Measurements from ENCODE around the gene SPCS1.
"Not testable (repeated sequence)": the region's sequence is repeated elsewhere in the genome, so short reads cannot be mapped to it uniquely, and the experiment has no call there.

SPCS1 gene

DNA sequence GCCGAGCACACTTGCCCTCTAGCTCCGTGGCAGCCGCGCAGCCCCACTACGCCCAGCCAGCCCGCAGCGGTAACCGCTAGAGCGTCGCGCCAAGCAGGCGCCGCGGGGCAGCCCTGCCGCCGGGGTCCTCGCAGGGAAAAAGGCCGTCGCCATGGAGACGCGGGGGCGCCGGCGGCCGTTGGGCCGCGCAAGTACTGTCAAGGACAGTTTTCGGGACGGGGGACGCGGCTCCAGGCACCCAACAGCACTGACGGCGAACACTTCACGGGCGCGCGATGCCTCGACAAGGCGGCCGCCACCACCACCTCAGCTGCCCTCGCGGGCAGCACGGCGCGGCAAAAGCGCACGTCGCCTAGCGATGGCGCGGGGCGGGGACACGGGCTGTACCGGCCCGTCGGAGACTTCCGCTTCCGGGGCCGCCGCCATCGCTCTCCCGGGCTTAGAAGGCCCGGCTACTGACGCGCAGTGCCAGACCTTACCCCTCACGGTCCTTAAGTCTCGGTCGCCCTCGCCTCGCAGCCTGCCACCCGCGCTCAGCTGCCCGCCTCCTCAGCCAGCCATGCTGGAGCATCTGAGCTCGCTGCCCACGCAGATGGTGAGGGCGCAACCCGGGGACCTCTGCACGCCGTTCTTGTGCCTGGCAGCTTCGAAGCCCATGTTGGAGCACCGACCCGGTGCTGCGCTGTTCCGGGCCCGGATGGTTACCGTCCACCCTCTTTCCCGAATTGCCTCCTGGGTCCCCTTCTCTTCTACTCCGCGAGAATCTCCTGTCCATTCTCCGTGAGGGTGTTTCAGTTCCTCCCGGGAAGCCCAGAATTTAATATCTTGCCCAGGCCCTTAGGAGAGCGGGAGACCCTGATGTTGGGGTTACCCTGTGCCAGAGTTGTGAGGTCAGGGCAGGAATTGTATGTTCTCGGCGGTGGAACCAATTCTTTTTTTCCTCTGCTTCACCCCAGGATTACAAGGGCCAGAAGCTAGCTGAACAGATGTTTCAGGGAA, at the start of gene SPCS1, which contains the start of gene GLT8D1:
Gene SPCS1 (plus strand): TSS at position 419 of the 999 bp plus-strand sequence. CDS start 141 bp downstream, at position 560.
Gene GLT8D1 (minus strand): TSS at position 104 of the 999 bp plus-strand sequence. CDS start 5,331 bp downstream, outside the sequence.
- peak; percentile 74 for DNase-seq

DNA sequence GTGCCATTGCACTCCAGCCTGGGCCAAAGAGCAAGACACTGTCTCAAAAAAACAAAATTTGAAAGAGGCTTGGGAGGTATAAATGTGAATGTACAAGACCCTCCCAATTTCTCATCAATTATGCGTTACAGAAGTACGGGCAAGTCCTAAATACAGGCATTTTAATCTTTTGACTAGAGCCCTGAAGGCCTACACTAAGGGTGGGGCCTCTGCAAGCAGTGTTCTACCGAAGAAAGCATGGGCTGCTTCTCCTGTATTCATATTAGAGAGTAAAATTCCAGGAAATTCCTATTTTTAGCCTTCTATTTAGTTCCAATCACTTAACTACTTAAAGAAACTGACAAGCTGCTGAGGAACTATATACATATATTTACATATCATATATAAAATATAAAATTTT, 45.9 kb upstream of the SPCS1 start:
- DNase-seq = no peak

DNA sequence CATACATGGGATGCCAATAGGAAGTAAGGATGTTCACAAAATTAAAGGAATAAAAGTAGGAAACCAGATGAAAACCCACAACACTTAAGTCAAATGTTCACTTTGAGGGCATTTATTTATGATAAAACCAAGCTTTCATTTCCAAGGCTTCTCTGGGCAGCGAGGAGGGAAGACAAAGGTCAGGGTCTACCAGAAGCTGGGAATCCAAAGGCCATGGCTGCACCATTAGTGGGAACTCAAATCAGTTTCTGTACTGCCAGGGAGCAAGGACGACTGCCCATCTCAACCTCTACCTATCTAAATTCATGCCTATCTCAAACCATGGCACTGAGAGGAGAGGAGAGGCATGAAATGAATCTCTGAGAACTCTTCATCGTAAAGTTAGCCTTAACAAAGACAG, 42.8 kb upstream of the SPCS1 start:
- no peak for DNase-seq

DNA sequence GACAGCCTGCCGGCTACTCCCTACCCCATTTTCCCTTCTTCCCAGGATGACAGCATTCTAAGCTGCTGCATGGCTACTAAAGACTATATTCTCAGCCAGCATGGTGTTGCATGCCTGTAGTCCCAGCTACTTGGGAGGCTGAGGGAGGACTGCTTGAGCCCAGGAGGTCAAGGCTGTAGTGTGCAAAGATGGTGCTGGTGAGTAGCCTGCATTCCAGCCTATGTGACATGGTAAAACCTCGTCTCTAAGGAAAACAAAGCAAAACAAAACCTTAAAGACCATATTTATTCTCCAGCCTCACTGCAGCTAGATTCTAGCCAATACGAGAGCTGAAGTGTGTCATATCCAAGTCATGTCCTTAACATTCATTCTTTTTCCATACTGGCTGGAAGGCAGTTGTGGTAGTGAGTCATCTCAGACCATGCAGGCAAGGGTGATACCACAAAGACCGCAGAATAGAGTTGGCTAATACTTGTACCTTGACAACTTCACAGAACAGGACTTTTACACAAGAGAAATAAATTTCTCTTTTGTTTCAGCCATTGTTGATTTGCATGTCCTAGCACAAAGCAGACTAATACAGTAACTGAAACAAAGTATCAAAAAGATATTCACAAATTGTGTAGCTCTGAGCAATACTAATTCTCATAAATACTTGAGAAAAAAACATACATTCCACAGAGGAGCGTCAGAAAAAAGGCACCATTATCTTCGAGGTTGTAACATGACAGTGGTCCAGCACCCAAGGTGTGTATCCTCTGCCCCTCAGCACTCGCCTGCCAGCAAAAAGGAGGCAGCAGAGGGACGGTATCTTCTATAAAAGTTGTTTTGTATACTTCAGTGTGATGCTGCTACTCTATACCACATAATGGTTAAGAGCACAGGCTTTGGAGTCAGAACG, 35.0 kb upstream of the SPCS1 start:
- DNase-seq = peak; percentile 36

DNA sequence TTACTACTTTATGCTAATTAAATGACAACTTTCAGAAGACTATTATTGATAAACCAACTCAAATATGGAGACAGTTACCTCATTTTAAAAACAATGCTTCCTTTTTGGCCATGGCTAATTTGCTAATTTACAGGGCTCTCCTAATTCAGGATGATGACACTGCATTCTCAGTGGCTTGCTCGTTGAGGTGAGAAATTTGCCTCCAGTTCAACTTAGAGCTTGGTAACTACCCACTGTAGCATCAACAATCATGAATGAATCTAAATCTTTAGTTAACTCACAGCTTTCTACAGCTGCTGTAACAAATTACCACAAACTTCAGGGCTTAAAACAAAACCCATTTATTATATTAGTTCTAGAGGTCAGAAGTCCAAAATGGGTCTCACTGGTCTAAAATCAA, 34.2 kb upstream of the SPCS1 start:
- DNase-seq = no peak

DNA sequence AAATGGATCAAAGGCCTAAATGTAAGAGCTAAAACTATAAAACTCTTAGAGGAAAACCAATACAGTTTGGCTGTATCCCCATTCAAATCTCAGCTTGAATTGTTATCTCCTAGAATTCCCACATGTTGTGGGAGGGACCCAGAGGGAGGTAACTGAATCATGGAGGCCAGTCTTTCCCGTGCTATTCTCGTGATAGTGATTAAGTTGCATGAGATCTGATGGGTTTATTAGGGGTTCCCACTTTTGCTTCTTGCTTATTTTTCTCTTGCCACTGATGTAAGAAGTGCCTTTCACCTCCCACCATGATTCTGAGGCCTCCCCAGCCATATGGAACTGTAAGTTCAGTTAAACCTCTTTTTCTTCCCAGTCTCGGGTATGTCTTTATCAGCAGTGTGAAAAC, 29.7 kb upstream of the SPCS1 start:
- DNase-seq = not testable (repeated sequence)

DNA sequence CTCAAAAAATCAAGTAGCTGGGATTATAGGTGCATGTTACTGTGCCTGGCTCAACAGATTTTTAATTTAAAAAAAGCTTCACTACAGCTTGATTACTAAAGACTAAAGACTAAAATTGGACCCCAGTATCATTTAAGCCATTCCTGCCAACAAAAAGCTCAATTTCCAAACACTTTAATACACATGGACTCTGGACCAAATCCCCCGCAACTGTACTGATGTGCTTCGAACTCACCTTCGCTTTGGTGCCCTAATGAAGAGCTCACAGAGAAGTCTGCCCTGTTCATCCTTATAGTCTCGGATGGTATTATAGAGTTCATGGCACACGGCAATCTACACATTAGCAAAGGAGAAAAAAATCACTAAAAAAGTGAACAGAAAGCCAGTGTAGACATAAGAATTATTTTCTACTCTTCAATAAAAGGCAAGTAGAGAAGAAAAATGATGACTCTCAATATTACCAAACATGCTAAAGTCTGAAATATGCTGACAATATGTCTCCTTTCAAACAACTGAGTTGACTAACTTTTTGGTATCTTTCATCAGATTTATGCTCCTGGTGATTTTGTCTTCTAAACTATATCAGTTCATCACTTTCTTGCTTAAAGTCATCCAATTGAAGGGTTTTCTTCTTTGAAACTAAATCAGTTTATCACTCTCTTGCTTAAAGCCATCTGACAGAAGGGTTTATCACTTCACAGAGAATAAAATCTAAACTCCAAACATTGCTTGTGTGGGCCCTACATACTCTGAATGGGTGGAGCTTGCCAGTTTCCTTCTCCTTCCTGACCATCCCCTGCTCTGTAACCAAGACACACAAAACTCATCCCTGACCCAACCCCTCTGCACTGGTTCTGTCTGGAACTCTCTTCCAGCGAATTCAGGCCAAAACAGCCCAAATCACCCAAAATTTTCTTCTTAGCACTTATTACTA, 27.4 kb upstream of the SPCS1 start:
- no peak for DNase-seq

DNA sequence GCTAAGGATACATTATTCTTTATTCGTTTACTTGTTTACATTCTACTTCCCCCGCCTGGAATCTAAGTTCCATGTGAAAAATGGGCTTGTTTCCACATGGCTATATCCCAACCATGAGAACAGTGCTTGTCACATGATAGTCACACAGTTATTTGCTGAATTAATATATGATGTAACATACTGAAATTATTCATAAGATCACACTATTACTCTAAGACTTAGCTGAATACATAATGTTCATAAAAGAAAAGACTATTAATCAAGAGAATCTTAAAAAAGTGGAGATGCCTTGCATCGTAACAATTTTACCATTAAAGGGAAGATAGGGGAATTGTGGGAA, 26.7 kb upstream of the SPCS1 start:
- no peak for DNase-seq

DNA sequence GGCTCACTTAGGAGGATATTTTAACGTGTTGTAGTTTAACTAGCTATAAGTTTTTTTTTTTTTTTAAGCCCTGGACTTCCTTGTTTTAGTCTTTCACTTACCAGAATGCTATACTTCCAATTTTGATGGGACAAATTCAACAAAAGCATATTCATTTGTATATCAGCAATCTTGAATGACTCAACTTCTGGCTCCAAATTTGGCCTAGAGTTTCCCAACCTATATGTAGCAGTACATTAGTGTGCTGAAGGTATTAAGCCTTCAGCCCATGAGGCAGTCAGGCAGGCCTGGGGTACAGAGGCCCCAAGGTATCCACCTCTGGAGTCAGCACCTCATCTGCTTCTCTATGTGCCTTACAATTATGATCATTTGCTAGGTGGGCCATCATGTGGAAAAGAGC, 26.1 kb upstream of the SPCS1 start:
- DNase-seq = no peak

DNA sequence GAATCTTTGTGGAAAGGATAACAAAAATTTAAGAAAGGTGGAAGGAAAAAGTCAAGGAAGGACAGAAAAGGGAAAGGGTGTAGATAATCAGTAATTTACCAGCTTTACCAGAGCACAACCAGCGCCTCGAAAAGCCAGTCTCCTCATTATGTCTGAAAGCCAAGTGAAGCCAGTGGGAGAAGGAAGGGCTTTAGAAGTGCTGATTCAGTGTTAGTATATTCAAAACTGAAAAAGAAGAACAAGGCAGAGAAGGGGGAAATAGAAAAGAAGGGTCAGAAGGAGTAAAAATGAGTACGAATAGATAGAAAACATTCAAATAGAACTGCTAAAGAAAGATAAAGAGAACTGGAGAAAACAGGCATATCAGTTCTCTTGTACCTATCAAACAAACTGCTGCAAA, 24.3 kb upstream of the SPCS1 start:
- no peak for DNase-seq

DNA sequence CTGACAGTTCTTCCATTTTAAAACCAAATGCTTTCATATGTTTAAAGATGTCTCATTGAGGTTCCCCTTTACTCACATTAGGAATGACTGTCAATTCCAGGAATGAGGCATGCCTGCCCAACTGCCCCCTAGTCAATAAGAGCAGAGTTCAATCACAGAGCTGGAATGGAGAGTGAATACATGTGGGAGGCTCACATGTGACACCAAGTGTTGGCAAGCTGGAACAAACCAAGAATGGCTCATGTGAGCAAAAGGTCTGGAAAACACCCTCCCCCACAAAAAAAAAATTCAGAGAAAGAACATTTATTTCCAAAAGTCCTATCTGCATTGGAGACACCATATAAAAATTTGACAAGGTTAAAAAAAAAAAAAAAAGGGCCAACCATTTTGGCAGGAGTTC, 23.9 kb upstream of the SPCS1 start:
- no peak for DNase-seq

DNA sequence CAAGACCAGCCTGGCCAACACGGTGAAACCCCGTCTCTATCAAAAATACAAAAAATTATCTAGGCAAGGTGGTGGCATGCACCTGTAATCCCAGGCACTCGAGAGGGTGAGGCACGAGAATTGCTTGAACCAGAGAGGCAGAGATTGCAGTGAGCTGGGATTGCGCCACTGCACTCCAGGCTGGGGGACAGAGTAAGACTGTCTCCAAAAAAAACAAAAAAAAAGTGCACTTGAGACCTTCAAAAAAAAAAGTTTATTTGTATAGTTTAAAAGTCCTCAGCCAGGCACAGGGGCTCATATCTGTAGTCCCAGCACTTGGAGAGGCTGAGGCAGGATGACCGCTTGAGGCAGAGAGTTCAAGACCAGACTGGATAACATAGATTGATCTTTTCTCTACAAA, 22.3 kb upstream of the SPCS1 start:
- no peak for DNase-seq

DNA sequence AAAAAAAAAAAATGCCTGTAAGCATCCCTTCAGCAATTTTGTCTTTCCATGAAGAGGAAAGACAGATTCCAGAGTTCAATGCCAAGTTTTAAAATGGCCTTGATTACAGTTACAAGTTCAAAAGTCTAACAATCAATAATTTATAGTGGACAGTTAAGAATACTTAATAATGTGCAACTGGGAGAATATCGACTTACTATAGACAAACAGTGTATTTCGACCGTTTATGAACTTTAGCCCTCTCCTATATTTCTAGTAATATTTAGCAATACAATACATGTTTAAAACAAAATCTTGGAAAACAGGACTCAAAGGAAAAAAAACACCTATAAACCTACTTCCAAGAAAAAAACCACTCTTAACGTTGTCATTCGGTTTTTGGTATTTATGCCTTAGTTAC, 21.7 kb upstream of the SPCS1 start:
- DNase-seq = no peak

DNA sequence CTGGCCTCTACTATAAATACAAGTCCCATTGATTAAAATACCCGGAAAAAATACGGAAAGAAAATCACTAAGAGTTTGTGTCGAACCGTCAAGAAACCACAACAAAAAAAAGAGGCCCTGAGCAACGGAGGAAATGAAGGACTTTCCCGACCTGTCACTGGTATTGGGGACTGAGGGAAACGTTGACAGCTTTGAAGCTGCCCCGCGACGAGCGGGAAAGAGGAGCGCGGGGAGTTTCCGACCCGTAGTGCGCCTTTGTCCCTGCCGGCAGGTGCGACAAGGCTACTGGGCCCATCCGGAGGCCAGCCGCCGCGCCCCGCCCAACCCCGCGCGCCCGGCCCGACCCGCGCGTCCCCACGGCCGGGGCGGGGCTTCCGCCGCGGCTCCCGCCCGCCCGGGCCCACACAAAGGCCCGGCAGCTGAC, 20.6 kb upstream of the SPCS1 start:
- peak; percentile 76 for DNase-seq

DNA sequence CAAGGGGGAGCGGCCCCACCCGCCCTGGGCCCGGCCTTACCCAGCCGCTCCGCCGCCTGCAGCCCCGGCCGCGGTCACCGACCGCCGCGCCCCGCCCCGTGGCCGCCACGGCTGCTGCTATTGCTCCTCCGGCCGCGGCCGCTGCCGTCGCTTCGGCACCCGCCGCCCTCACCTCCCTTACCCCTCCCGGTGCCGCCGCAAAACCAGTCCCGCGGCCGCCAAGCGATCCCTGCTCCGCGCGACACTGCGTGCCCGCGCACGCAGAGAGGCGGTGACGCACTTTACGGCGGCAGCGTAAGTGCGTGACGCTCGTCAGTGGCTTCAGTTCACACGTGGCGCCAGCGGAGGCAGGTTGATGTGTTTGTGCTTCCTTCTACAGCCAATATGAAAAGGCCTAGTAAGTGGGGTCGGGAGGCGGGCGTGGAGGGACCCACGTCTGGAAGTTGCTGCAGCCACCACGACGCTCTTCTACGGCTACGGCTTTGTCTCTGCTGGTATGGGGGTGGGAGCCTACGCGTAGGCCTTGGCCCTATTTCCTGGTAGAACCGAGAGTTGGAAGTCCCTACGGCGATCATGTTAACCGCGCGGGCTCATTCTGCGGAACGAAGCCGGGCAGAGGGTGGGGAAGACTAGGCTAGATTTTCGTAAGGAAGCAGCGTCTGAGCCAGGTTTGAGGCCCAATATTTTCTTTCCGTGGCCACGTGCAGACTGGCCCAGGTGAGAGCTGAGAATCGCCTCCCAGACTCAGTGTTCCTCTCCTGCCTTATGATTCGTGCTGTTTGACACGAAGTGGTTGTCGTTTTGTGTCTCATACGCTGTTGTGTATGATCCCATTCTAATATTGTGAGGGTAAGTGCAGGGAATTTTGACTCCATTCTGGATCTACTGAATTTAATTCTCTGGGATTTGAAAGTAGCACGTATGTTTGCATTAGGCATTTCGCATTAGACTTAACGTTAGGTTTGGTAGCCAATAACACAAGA, 19.9 kb upstream of the SPCS1 start, which contains the start of the genes GNL3 and PBRM1:
Gene GNL3 (plus strand): TSS at position 324 of the 983 bp plus-strand sequence. CDS start 61 bp downstream, at position 385.
Gene PBRM1 (minus strand): TSS at position 205 of the 983 bp plus-strand sequence.
- DNase-seq = peak; percentile 79

DNA sequence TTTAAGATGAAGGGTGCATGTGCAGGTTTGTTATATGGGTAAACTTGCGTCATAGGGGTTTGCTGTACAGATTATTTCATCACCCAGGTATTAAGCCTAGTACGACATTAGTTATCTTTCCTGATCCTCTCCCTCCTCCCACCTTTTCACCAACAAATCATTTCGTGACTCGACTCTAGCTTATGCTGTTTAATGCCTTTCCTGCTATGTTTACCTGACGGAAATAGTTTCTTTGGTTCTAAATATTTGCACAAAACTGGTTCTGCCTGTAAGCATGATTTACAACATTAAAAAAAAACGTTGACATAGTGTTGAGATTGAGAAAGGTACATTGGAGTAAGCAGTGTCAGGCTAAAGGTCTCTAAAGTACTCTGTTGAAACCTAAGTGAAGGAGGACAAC, 17.6 kb upstream of the SPCS1 start:
- no peak for DNase-seq

DNA sequence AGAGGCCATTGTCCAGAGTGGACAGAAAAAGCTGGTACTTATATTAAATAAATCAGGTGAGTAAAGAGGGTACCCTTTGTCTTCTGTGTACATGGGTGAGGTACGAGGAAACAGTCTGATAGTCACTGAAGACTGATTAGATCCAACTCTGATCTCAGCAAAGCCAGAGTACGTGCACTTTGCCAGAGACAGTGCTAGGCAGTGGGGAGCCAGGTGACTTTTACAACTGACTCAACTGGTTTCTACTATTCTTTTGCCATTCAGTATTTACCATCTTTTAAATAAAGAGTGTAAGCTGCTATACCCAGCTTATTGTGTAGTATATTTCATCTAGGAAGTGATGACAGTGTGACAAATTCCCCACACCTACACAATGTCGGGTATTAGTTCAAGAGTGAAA, 16.8 kb upstream of the SPCS1 start:
- DNase-seq = no peak

DNA sequence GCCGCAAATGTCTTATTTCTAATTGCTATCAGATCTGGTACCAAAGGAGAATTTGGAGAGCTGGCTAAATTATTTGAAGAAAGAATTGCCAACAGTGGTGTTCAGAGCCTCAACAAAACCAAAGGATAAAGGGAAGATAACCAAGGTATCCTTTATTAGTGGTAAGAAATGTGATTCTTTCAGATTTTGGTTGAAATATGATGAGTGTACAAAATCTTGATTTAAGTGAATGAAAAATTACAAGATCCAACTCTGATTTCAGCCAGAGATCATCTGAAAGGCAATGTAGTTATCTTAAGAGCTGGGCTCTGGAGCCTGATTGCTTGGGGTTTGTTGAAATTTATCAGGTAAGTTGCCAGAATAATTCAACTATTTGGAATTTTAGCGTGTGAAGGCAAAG, 15.3 kb upstream of the SPCS1 start:
- DNase-seq = no peak

DNA sequence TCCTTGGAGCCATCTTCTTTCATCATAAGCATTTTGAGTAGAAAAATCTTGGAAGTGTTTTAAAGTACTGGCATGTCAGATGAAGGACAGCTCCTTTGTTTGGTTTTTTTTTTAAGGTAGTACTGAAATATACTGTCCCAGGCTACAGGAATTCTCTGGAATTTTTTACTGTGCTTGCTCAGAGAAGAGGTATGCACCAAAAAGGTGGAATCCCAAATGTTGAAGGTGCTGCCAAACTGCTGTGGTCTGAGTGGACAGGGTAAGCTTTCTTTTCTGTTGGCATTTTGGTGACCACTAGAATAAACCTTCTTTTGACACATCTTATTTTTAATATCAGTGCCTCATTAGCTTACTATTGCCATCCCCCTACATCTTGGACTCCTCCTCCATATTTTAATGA, 12.8 kb upstream of the SPCS1 start:
- DNase-seq = no peak

DNA sequence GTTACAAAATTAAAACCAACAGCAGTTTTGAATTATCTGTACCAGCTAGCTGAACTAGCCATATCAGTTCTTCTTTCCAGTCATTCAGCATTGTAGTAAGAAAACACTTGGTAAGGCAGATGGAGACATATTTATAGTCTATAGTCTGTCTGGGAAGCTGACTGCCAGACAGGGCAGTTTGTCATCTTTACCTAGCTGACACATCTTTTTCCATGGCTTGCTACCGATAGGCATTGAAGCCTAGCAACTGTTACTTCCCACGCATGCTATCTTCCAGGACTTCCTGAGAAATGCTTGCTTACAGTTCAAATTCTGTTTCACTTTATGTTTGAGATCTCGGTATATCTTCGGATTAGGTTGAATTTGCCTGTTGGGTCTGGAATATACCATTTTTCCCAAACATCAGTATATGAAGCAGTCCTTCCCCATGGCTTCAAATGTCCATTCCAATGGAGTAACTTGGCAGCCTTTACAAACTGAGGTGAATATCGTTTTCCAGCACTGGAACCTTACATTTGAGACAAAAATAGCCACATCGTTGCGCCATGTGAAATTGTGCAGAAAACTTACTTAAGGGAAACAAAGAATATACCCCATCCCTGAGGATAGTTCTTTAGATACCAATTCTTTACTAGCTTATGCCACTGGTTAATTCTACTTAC, 11.2 kb upstream of the SPCS1 start:
- no peak for DNase-seq
